H1 (cell line): Measurements from ENCODE around the gene SLC6A19. TPM values are rescaled to one million over a fixed set of nuclear protein-coding genes. Genes with fewer than 3 reads are reported as not detected.

ENCODE experiments used
- CTBP2 ChIP-seq: IDR thresholded peaks from 2 replicates; pipeline ENCODE4 v1.7.0; 2011; ENCODE audit warnings: borderline replicate concordance, mild to moderate bottlenecking, moderate library complexity, mixed read lengths, low read length; ENCODE audit not compliant: insufficient read depth, insufficient read length
- JUN ChIP-seq: IDR thresholded peaks from 2 replicates; pipeline ENCODE4 v1.6.1; 2011; ENCODE audit warnings: low read depth, mild to moderate bottlenecking, improper control_type of control experiment, low read length
- RAD21 ChIP-seq, 2 experiments: IDR thresholded peaks in 1 of 2; conservative IDR thresholded peaks in 1 of 2; 2 replicates each; pipeline ENCODE4 v1.6.1; 2011; ENCODE audit warnings: low read depth in 2 of 2, low read length in 2 of 2, improper control_type of control experiment in 1 of 2, inconsistent platforms in 1 of 2, mild to moderate bottlenecking in 1 of 2, moderate library complexity in 1 of 2
- SIN3A ChIP-seq, 2 experiments: IDR thresholded peaks in 1 of 2; conservative IDR thresholded peaks in 1 of 2; 2 replicates each; pipeline ENCODE4 v1.6.1; 2011 to 2012; ENCODE audit warnings: low read length in 2 of 2, improper control_type of control experiment in 1 of 2, low read depth in 1 of 2, mild to moderate bottlenecking in 1 of 2
- SP1 ChIP-seq: IDR thresholded peaks from 2 replicates; pipeline ENCODE4 v1.6.1; 2011; ENCODE audit warnings: low read depth, low read length
- polyA plus RNA-seq, 7 experiments: library from polyadenylated mRNA; depleted of rRNA in 3 of 7; stranded (reverse) in 5 of 7; unstranded in 2 of 7; fragments of >200 nt in 5 of 7; fragments of 200-250 nt in 2 of 7; gene quantifications; 1 replicate in 5 of 7; 2 replicates in 1 of 7; 4 replicates in 1 of 7; pipeline versions ENCODE4 v1.2.1 to v1.2.3, GENCODE V29; 2011 to 2013; ENCODE audit warnings: missing spikeins in 2 of 7, mixed read lengths in 2 of 7
- total RNA-seq: library from RNA; stranded (reverse); fragmentation: NEBNext Ultra II Directional; extraction: Animal tissue kit (Norgen Biotek cat#: 25700); gene quantifications from 2 replicates; pipeline ENCODE4 v1.2.1, GENCODE V29; 2021

Gene SLC6A19
- total and polyA plus RNA-seq, 2 of the 8 experiments (the other 6 are each of a cell fraction or from before 2014, with no cell fraction given) = 0.02 TPM; not detected in 1

DNA sequence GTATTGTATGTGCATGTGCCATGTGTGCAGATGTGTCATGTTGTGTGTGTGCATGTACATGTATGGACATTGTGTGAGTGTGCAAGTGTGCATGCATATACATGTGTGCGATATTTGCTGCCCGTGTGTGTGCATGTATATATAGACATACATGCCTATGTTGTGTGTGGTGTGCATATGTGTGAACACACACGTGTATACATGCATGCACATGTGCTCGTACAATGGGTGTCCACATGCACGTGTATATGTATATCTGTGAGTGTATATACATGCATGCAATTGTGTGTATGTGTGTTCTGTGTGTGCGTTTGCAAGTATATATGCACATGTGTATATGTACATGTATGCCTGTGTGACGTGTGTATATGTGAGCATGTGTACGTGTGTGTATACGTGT, 20.8 kb downstream of the SLC6A19 start (continued):
- TF ChIP-seq SIN3A (conservative IDR thresholded peaks at IDR 0.05 in 1 of 2, IDR thresholded peaks at IDR 0.05 in 1 of 2; ENCODE audit: low read depth in 1 of 2, low read length in 2 of 2) (no peak), CTBP2 (no peak), SP1 (no peak), JUN (no peak), RAD21 (IDR thresholded peaks at IDR 0.05 in 1 of 2, conservative IDR thresholded peaks at IDR 0.05 in 1 of 2; ENCODE audit: low read depth in 2 of 2, low read length in 2 of 2) (no peak)
